ENCODE data around the gene FOXN3. TPM values are rescaled to one million over a fixed set of nuclear protein-coding genes. Genes with fewer than 3 reads are reported as not detected.
A peak's percentile ranks its signal among the peaks of the same experiment; 100 is the strongest.
"Not testable (repeated sequence)": the region's sequence is repeated elsewhere in the genome, so short reads cannot be mapped to it uniquely, and the experiment has no call there.

The FOXN3 gene
- total RNA-seq, 2 donors from 2014 or later, result 61.2 to 84.1 TPM

- no peak overlapping the region for H3K4me3 Mint-ChIP-seq
- no peaks in the 10 kb centered on the region for H3K9me3 Mint-ChIP-seq
- Histone ChIP-seq H3K27ac (ENCODE audit: low read depth, low read length) (no peak overlapping the region), H3K4me1 (ENCODE audit: control insufficient read depth, insufficient read depth, low read length) (no peaks in the 10 kb centered on the region), H3K9me3 (ENCODE audit: control insufficient read depth, low read length) (no peaks in the 10 kb centered on the region), H3K27me3 (ENCODE audit: control insufficient read depth, insufficient read depth, low read length, poor library complexity, severe bottlenecking) (no peaks in the 10 kb centered on the region), H3K4me3 (ENCODE audit: low read length) (no peak overlapping the region), H3K36me3 (ENCODE audit: control insufficient read depth, insufficient read depth, low read length) (no peaks in the 10 kb centered on the region), H3K9ac (ENCODE audit: extremely low read depth, low read length, poor library complexity, severe bottlenecking) (no peak overlapping the region)
- TF ChIP-seq, protein P1, sequence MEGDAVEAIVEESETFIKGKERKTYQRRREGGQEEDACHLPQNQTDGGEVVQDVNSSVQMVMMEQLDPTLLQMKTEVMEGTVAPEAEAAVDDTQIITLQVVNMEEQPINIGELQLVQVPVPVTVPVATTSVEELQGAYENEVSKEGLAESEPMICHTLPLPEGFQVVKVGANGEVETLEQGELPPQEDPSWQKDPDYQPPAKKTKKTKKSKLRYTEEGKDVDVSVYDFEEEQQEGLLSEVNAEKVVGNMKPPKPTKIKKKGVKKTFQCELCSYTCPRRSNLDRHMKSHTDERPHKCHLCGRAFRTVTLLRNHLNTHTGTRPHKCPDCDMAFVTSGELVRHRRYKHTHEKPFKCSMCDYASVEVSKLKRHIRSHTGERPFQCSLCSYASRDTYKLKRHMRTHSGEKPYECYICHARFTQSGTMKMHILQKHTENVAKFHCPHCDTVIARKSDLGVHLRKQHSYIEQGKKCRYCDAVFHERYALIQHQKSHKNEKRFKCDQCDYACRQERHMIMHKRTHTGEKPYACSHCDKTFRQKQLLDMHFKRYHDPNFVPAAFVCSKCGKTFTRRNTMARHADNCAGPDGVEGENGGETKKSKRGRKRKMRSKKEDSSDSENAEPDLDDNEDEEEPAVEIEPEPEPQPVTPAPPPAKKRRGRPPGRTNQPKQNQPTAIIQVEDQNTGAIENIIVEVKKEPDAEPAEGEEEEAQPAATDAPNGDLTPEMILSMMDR (conservative IDR thresholded peaks at IDR 0.05), result no peak
- DNase-seq, result no peak
- no peaks in the 10 kb centered on the region for H3K27me3 Mint-ChIP-seq (ENCODE audit: insufficient read depth)
- peaks cover 9% of the 10 kb centered on the region for H3K4me1 Mint-ChIP-seq
- peak overlapping the region; percentile 24 for H3K27ac Mint-ChIP-seq
- 83 to 89% methylated on average over 2 to 3 of the region's 3 CpGs for WGBS, 2 experiments (ENCODE audit: insufficient coverage in 1 of 2, insufficient read length in 1 of 2)
- H3K36me3 Mint-ChIP-seq (ENCODE audit: low read depth), result peaks cover 17% of the 10 kb centered on the region
Measured at GRCh38 chr14:89251061-89251460, 166.0 kb downstream of the FOXN3 start.

- H3K27me3 Mint-ChIP-seq (ENCODE audit: insufficient read depth); H3K9me3 Mint-ChIP-seq; H3K9me3 ChIP-seq (ENCODE audit: control insufficient read depth, low read length); H3K36me3 ChIP-seq (ENCODE audit: control insufficient read depth, insufficient read depth, low read length); H3K4me1 Mint-ChIP-seq; H3K4me3 ChIP-seq (ENCODE audit: low read length); H3K4me3 Mint-ChIP-seq; H3K27ac ChIP-seq (ENCODE audit: low read depth, low read length); H3K4me1 ChIP-seq (ENCODE audit: control insufficient read depth, insufficient read depth, low read length); DNase-seq; H3K27me3 ChIP-seq (ENCODE audit: control insufficient read depth, insufficient read depth, low read length, poor library complexity, severe bottlenecking); H3K9ac ChIP-seq (ENCODE audit: extremely low read depth, low read length, poor library complexity, severe bottlenecking); H3K27ac Mint-ChIP-seq: not testable (repeated sequence)
- H3K36me3 Mint-ChIP-seq (ENCODE audit: low read depth), result peaks cover 12% of the 10 kb centered on the region
- 73 to 82% methylated on average over 2 to 4 of the region's 4 CpGs for WGBS, 2 experiments (ENCODE audit: insufficient coverage in 1 of 2, insufficient read length in 1 of 2)
Measured at GRCh38 chr14:89250655-89250975, 166.4 kb downstream of the FOXN3 start.

DNA sequence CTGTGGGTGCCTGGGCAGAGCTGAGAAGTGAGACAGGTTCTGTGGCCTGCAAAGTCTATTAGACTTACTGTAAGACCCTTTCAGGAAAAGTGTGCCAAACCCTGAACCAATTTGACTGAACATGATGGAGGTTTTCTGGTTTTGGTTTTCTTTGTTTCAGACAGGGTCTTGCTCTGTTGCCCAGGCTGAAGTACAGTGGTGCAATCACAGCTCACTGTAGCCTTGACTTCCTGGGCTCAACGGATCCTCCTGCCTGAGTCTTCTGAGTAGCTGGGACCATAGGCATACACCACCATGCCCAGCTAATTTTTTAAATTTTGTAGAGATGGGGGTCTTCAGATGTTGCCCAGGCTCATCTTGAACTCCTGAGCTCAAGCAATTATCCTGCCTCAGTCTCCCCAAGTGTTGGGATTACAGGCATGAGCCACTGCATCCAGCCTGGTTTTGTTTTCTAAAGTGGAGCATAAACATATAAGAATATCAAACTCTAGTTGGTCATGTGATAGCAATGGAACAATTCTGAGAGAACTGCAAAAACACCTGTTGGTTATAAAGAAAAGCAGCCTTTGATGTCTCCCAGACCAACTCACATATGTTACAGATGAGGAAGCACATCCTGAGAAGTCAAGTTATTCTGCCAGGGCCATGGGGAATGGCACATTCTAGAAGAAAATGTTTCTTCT, 166.9 kb downstream of the FOXN3 start:
- H3K9me3 ChIP-seq (ENCODE audit: control insufficient read depth, low read length), result no peaks in the 10 kb centered on the region

More for the DNA sequence above, 166.9 kb downstream of the FOXN3 start:
- H3K27me3 ChIP-seq (ENCODE audit: control insufficient read depth, insufficient read depth, low read length, poor library complexity, severe bottlenecking), result no peaks in the 10 kb centered on the region
- H3K4me1 Mint-ChIP-seq, result peaks cover 9% of the 10 kb centered on the region
- H3K4me3 Mint-ChIP-seq, result no peak overlapping the region
- no peak for DNase-seq
- WGBS, 2 experiments (ENCODE audit: insufficient coverage in 1 of 2, insufficient read length in 1 of 2), result 82 to 100% methylated on average over 1 of the region's 1 CpG
- H3K27ac ChIP-seq (ENCODE audit: low read depth, low read length), result no peak overlapping the region
- H3K9me3 Mint-ChIP-seq, result no peaks in the 10 kb centered on the region
- H3K36me3 ChIP-seq (ENCODE audit: control insufficient read depth, insufficient read depth, low read length), result no peaks in the 10 kb centered on the region
- H3K36me3 Mint-ChIP-seq (ENCODE audit: low read depth), result peaks cover 12% of the 10 kb centered on the region
- H3K27me3 Mint-ChIP-seq (ENCODE audit: insufficient read depth), result no peaks in the 10 kb centered on the region
- H3K9ac ChIP-seq (ENCODE audit: extremely low read depth, low read length, poor library complexity, severe bottlenecking), result no peak overlapping the region
- no peak overlapping the region for H3K27ac Mint-ChIP-seq
- H3K4me1 ChIP-seq (ENCODE audit: control insufficient read depth, insufficient read depth, low read length), result no peaks in the 10 kb centered on the region
- no peak overlapping the region for H3K4me3 ChIP-seq (ENCODE audit: low read length)
- TF ChIP-seq, protein P1 (conservative IDR thresholded peaks at IDR 0.05), result no peak
